Stimulated activated CD8-positive, alpha-beta memory T cell treated with anti-CD3 and anti-CD28 coated beads, Interleukin-2, amount 100 ng/mL, for 48 hours (primary cell): Measurements from ENCODE around the gene MLYCD.

Source experiments
- DNase-seq, 2 donors: peaks; one replicate each; pipeline ENCODE4 v3.0.0-alpha.2; 2020; ENCODE audit warnings: low read depth in 2 of 2

The MLYCD gene

GRCh38 chr16:83956336-83957289 is 57.7 kb downstream of the MLYCD start:
- peak; percentile 70 to 72 for DNase-seq

DNA sequence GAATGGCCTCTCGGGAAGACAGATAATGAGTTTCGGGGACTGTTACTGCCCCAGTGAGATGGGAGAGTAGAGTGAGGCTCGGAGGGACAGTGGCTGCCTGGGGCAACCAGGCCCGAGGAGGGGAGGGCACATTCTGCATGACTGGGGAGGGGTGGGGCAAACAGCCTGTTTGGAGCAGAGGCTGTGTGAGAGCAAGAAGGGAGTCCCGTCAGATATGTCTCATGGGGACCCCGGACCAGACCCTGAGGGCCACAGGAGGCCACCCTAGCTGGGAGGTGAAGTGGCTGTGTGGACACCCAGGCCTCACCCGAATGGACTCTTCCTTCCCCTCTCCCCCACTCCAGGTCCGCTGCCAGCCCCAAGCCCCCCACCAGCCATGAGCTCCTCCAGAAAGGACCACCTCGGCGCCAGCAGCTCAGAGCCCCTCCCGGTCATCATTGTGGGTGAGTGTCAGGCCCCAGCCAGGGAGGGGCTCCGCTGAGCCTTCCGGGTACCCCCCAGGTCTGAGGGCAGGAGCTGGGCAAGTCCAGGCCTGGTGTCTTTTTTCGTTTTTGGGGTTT is 58.5 kb downstream of the MLYCD start:
- no peak for DNase-seq

DNA sequence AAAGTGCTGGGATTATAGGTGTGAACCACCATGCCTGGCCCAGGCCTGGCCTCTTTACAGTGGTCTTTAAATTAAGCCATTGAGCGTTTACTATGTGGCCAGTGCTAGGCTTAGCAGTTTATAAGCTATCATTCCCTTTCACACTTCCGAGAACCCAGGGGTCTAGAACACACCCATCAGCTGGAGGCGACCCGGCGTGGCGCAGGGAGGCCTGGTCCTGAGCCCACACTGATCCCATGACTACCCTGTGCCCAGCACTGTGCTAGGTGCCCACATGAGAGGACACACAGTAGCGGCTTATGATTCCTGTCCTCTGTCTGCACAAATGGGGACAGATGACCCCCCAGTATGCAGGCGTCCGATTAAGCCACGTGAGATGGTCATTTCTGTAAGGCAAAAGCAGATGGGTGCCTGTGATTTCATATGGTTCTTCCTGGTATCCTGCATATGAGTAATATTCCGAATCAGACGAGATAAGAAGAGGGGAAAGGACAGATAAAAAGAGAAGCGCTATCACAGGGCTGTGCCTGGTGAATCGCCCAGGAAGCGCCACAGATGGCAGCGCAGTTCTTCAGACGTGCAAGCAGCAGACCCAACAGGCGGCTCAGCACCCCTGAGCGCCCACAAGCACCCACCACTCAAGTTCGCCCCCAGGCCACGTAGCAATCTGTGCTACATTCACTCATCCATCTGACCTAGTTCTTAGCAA is 59.4 kb downstream of the MLYCD start:
- no peak for DNase-seq

DNA sequence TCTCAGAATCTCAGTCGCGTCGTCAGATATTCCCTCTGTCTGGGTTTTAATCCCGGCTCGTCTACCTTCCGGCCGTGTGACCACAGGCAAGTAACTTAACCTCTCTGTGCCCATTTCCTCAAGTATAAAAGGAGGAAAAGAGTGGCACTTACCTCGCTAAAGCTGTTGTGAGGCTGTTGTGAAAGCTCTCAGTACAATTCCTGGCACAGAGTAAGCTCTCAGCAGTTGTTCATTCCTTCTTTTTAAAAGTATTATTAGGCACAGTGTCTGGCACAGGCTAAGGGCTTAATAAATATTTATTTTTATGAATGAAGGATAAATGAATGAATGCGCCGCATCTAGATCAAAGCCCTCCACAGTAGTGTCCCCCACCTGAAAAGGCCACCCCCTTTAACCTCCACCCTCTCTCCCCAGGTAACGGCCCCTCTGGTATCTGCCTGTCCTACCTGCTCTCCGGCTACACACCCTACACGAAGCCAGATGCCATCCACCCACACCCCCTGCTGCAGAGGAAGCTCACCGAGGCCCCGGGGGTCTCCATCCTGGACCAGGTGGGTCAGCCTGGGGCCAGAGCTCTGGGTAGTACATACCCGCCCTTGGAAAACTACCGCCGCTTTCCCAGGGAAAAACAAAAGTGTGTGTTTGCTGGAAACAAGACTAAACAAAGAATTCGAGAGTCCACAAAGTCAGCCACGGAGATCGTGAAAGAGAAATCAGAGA is 60.1 kb downstream of the MLYCD start:
- no peak for DNase-seq

DNA sequence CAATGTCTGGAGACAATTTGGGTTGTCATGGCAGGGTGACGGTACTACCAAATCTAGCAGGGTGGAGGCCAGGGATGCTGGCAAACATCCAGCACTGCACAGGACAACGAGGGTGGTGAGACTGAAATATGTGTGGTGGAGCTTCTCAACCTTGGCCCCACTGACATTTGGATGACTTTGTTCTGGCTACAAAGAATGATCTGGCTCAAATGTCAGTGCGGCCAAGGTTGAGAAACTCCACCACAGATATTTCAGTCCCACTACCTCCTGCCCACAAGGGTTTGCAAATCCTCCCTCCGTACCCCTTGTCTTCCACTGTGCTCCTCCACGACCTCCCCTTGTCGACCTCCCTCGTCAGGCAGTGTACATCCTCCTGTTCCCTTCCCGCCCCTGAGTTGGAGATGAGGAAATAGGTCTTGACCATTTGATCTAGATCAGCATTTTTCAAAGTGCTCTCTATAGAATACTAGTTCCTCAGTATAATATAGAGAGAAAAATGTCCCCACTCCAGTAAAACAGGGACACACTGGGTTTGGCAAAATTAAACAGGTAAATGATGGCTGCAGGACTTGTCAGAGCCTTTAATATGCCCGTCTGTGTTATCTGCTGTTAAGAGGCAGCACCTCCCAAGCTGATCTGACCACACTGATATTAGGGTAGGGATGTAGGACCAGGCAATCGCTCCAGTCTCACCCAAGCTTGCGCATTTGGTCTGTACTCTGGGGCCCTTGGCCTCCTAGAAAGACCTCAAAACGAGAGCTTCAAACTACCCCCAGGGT is 60.9 kb downstream of the MLYCD start:
- DNase-seq: no peak

DNA sequence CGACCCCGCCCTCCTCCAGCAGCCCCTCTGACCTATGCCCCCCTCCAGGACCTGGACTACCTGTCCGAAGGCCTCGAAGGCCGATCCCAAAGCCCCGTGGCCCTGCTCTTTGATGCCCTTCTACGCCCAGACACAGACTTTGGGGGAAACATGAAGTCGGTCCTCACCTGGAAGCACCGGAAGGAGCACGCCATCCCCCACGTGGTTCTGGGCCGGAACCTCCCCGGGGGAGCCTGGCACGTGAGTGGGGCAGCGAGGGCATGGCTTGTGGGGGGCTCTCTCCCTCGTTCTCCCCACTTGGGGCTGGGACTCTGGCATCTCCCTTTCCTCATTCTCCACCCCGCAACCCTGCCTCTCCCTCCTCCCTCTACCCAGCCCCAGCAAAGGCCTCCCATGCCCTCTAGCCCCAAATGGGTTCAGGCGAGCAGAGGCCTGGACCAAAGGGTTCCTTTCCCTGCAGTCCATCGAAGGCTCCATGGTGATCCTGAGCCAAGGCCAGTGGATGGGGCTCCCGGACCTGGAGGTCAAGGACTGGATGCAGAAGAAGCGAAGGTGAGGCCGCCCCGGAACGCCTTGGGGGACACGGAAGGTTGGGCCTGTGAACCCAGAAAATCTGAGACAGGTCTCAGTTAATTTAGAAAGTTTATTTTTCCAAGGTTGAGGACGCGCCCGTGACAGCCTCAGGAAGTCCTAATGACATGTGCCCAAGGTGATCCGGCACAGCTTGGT is 61.8 kb downstream of the MLYCD start:
- DNase-seq: no peak

DNA sequence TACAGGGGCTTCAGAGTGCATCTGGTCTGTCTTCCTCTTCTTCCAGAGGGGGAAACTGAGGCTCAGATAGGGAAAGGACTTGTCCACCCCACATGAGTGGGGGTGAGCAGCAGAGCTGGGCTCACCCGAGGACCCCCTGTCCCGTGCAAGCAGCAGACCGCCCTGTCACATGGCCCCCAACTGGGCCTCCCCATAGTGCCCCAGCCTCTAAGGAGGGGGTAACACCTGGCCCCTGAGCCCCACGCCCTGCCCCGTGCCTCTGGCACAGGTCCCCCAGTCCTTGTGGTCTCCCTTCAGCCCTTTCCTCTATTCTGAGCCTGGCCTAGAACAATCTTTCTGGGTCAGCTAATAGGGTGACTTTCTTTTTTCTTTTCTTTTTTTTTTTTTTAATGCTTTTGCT is 62.7 kb downstream of the MLYCD start:
- DNase-seq: no peak

GRCh38 chr16:83963277-83964119 is 64.6 kb downstream of the MLYCD start:
- no peak for DNase-seq

DNA sequence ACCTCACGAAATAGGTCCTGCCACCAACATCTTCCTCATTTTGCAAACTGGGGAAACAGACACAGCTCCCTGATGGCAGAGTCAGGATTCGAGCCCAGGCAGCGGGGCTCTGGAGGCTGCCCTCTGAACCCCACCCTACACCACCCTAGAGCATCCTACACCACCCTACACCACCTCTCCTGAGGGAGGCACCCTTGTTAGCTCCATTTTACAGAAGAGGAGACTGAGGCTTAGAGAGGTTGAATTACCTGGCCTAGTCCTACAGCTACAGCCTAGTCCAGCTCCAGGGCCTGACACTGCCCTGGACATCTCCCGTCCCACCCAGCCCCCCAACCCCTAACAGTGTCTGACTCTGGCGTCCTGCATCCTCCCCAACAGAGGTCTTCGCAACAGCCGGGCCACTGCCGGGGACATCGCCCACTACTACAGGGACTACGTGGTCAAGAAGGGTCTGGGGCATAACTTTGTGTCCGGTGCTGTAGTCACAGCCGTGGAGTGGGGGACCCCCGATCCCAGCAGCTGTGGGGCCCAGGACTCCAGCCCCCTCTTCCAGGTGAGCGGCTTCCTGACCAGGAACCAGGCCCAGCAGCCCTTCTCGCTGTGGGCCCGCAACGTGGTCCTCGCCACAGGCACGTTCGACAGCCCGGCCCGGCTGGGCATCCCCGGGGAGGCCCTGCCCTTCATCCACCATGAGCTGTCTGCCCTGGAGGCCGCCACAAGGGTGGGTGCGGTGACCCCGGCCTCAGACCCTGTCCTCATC is 65.9 kb downstream of the MLYCD start:
- no peak for DNase-seq

DNA sequence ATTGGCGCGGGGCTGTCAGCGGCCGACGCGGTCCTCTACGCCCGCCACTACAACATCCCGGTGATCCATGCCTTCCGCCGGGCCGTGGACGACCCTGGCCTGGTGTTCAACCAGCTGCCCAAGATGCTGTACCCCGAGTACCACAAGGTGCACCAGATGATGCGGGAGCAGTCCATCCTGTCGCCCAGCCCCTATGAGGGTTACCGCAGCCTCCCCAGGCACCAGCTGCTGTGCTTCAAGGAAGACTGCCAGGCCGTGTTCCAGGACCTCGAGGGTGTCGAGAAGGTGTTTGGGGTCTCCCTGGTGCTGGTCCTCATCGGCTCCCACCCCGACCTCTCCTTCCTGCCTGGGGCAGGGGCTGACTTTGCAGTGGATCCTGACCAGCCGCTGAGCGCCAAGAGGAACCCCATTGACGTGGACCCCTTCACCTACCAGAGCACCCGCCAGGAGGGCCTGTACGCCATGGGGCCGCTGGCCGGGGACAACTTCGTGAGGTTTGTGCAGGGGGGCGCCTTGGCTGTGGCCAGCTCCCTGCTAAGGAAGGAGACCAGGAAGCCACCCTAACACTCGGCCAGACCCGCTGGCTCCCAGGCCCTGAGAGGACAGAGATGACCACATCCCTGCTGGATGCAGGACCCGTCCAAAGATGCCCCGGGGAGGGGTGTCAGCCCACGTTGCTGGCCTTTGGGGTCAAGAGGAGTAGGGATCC is 66.7 kb downstream of the MLYCD start:
- DNase-seq: no peak

GRCh38 chr16:83966153-83966696 is 67.3 kb downstream of the MLYCD start:
- no peak for DNase-seq

DNA sequence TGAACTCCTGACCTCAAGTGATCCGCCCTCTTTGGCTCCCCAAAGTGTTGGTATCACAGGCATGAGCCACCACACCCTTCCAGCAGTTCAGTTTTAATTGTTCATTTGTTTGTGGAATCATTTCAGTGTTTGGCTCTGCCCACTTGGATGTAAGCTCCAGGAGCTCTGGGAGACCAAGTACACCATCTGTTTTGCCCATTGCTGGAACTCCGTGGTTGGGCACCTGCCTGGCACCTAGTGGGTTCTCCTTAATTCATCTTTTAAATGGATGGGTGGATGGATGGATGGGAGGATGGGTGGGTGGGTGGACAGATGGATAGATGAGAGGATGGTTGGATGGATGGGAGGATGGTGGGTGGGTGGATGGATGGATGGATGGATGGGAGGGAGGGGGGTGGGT is 68.2 kb downstream of the MLYCD start:
- no peak for DNase-seq

DNA sequence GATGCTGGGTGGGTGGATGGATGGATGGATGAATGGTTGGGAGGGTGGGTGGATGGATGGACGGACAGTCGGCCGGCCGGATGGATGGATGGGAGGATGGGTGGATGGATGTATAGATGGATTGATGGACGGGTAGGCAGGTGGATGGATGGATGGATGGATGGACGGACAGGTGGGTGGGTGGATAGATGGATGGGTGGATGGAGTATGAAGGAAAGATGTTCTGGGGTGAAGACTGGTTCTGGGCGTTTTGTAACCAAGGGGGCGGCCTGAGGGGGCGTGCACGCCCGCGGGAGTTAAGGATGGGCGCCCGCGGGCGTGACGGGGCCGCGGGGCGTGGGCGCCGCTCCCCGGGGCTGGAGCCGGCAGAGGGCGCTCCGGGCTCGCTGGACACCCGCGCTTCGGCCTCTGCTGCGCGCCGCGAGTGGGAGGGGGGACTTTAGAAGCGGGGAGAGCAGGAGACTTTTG is 69.0 kb downstream of the MLYCD start, which contains the start of gene NECAB2:
TSS of gene NECAB2 (plus strand) at position 407 of the 468 bp plus-strand sequence. CDS start 405 bp downstream, outside the sequence.
- DNase-seq: peak; percentile 19 to 39

DNA sequence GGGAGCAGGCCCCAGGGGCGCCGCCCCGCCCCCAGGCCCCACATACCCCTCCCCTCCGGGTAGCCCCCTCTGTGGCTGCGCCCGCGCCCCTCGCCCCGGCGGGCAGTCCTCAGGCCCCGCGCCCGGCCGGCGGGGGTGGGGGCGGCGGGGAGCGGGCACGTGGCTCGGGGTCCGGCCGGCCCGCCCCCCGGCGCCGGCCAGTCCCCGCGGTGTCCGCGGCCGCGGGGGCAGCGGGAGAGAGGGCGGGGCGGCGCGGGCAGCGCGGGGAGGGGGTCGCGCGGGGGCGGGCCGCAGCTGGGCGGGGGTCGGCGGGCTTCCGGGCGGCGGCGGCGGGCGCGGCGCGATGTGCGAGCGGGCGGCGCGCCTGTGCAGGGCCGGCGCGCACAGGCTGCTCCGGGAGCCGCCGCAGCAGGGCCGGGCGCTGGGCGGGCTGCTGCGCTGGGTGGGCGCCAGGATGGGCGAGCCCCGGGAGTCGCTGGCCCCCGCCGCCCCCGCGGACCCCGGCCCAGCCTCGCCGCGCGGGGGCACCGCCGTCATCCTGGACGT is 69.5 kb downstream of the MLYCD start:
- DNase-seq: no peak

- no peak for DNase-seq
Measured at GRCh38 chr16:83968891-83969649, 70.2 kb downstream of the MLYCD start.

DNA sequence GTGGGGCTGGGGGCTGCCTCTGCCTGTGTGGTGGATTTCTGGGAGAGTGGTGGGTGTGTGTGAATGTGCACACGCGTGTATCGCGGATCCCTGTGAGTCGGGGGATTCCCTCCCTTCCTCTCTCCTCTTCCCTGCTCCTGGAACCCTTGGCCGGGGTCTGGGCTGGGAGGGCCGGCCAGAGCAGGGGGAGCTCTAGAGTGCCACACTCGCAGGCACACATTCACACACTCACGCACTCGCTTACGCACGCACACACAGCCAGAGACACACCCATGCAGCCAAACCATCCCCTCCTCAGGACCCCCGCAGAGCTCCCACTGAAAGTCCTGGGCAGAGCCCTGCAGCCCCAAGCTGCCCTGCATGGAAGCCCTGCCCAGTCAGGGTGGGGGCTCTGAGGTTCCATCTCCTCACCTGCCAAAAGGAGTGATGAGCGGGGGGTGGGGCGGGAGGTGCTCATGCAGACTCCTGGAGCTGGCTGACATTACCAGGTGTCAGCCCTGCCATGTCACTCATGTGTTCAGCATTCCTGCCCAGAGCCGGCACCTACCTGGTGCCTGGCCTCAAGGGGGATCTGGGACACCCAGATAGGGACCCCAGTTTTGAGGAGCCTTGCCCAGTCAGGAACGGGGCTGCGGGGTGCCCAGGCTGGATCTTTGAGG is 71.0 kb downstream of the MLYCD start:
- no peak for DNase-seq
